Thyroid gland (tissue), 4 donors: ENCODE results near the gene BSN.

Source experiments
- POLR2A ChIP-seq, 2 donors: fragments of 450-650 bp; IDR thresholded peaks; one replicate each; pipeline ENCODE4 v1.6.1; 2017; ENCODE audit warnings: antibody characterized with exemption in 2 of 2, mild to moderate bottlenecking in 2 of 2, moderate library complexity in 1 of 2
- TF ChIP-seq, protein P1 (sequence below), 6 experiments: fragments of 200-600 bp in 3 of 6; fragments of 450-650 bp in 3 of 6; sonication (generic) in 3 of 6; IDR thresholded peaks; one replicate each; pipeline ENCODE4 v1.5.1; 2016 to 2019; ENCODE audit warnings: antibody characterized with exemption in 6 of 6, mild to moderate bottlenecking in 2 of 6, inconsistent platforms in 1 of 6, moderate library complexity in 1 of 6

- TF ChIP-seq, protein P1, sequence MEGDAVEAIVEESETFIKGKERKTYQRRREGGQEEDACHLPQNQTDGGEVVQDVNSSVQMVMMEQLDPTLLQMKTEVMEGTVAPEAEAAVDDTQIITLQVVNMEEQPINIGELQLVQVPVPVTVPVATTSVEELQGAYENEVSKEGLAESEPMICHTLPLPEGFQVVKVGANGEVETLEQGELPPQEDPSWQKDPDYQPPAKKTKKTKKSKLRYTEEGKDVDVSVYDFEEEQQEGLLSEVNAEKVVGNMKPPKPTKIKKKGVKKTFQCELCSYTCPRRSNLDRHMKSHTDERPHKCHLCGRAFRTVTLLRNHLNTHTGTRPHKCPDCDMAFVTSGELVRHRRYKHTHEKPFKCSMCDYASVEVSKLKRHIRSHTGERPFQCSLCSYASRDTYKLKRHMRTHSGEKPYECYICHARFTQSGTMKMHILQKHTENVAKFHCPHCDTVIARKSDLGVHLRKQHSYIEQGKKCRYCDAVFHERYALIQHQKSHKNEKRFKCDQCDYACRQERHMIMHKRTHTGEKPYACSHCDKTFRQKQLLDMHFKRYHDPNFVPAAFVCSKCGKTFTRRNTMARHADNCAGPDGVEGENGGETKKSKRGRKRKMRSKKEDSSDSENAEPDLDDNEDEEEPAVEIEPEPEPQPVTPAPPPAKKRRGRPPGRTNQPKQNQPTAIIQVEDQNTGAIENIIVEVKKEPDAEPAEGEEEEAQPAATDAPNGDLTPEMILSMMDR (IDR thresholded peaks at IDR 0.05), result no peak
- no peak for TF ChIP-seq POLR2A (IDR thresholded peaks at IDR 0.05)
Observed at GRCh38 chr3:49553324-49553691, 969 bp upstream of the BSN start.
